ENCODE measurements around the gene SLC25A48.
A peak's percentile ranks its signal among the peaks of the same experiment; 100 is the strongest.

SLC25A48 gene

DNA sequence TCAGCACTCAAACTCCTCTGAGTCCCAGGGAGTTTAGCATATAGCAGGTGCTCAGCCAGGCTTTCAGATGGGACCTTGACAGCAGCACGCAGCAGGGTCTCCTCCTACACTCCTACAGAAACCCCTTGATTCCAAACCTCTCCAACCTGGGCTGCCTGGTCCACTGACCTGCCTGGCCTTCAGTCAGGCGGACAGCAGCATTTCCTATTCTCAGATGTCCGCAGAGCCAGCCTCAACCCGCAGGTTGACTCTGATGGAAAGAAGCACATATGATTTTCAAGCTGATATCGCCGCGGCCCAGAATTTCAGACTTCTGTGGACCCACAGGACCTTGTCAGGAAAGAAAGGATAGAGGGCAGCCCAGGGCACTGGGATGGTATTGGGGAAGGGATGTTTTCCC, 5.3 kb upstream of the SLC25A48 start:
- Histone ChIP-seq H3K4me1 (ENCODE audit: insufficient read depth, low read length, poor library complexity, severe bottlenecking) (no peaks in the 10 kb centered on the region), H3K4me3 (ENCODE audit: low read length, poor library complexity, severe bottlenecking) (no peak overlapping the region), H3K27me3 (ENCODE audit: insufficient read depth, low read length, poor library complexity, severe bottlenecking) (no peaks in the 10 kb centered on the region), H3F3A (ENCODE audit: low read depth) (no peaks in the 10 kb centered on the region), H3K9me2 (replicated peaks; ENCODE audit: low read depth, low read length) (no peaks in the 10 kb centered on the region), H4K20me1 (ENCODE audit: insufficient read depth, low read length, poor library complexity, severe bottlenecking) (no peaks in the 10 kb centered on the region), H2AFZ (ENCODE audit: low read length) (no peak overlapping the region), H3K36me3 (ENCODE audit: insufficient read depth, low read length) (no peaks in the 10 kb centered on the region), H3K4me2 (ENCODE audit: low read depth, low read length, poor library complexity, severe bottlenecking) (no peak overlapping the region), H3K9me3 (ENCODE audit: insufficient read depth, low read depth, low read length) (no peaks in the 10 kb centered on the region), H3K79me2 (ENCODE audit: insufficient read depth, low read length) (no peaks in the 10 kb centered on the region), H3K9ac (ENCODE audit: low read depth, low read length, poor library complexity, severe bottlenecking) (no peak overlapping the region)
- no peak for TF ChIP-seq EZH2phosphoT487 (IDR thresholded peaks at IDR 0.05; ENCODE audit: borderline replicate concordance)
- TF ChIP-seq, protein P1, sequence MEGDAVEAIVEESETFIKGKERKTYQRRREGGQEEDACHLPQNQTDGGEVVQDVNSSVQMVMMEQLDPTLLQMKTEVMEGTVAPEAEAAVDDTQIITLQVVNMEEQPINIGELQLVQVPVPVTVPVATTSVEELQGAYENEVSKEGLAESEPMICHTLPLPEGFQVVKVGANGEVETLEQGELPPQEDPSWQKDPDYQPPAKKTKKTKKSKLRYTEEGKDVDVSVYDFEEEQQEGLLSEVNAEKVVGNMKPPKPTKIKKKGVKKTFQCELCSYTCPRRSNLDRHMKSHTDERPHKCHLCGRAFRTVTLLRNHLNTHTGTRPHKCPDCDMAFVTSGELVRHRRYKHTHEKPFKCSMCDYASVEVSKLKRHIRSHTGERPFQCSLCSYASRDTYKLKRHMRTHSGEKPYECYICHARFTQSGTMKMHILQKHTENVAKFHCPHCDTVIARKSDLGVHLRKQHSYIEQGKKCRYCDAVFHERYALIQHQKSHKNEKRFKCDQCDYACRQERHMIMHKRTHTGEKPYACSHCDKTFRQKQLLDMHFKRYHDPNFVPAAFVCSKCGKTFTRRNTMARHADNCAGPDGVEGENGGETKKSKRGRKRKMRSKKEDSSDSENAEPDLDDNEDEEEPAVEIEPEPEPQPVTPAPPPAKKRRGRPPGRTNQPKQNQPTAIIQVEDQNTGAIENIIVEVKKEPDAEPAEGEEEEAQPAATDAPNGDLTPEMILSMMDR (conservative IDR thresholded peaks at IDR 0.05; ENCODE audit: low read length) = no peak

DNA sequence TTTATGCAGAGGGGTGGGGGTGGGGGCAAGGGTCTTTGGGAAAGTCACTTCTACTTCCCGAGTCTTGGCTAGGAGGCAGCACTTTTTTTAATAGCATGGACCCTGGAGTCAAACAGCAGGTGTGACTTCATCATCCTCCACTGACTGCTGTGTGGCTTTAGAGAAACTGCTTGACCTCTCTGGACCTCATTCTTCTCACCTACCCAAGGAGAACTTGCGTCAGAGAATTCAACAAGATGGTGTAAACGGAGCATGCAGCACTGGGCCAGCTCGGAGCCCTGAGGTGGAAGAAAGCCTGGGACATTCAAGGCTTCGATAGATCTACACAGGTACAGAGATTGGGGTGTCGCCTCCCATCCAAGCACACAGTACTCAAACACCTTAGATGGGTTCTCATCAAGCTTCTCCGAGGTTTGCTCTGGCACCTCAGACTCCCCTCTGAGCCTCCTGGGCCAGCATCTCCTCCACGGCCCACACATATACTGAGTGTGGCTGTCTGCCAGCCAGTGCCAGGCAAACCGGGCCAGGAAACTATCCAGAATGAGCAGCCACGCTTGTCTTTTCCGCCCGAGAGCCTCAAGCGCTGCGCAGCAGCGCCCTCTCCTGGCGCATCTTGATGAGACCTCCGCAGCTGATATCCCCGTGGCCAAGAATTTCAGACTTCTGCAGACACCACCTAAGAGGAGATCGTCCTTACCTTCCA, 4.6 kb upstream of the SLC25A48 start:
- no peak overlapping the region for H3K9ac ChIP-seq (ENCODE audit: low read depth, low read length, poor library complexity, severe bottlenecking)
- H2AFZ ChIP-seq (ENCODE audit: low read length) = peak overlapping the region; percentile 14
- H3K36me3 ChIP-seq (ENCODE audit: insufficient read depth, low read length) = no peaks in the 10 kb centered on the region
- no peaks in the 10 kb centered on the region for H4K20me1 ChIP-seq (ENCODE audit: insufficient read depth, low read length, poor library complexity, severe bottlenecking)
- no peaks in the 10 kb centered on the region for H3K9me2 ChIP-seq (replicated peaks; ENCODE audit: low read depth, low read length)
- H3K4me1 ChIP-seq (ENCODE audit: insufficient read depth, low read length, poor library complexity, severe bottlenecking) = no peaks in the 10 kb centered on the region
- TF ChIP-seq, protein P1 (conservative IDR thresholded peaks at IDR 0.05; ENCODE audit: low read length) = peak; percentile 91
- TF ChIP-seq EZH2phosphoT487 (IDR thresholded peaks at IDR 0.05; ENCODE audit: borderline replicate concordance) = no peak
- no peaks in the 10 kb centered on the region for H3F3A ChIP-seq (ENCODE audit: low read depth)
- H3K9me3 ChIP-seq (ENCODE audit: insufficient read depth, low read depth, low read length) = no peaks in the 10 kb centered on the region
- H3K4me2 ChIP-seq (ENCODE audit: low read depth, low read length, poor library complexity, severe bottlenecking) = no peak overlapping the region
- H3K27me3 ChIP-seq (ENCODE audit: insufficient read depth, low read length, poor library complexity, severe bottlenecking) = no peaks in the 10 kb centered on the region
- no peaks in the 10 kb centered on the region for H3K79me2 ChIP-seq (ENCODE audit: insufficient read depth, low read length)
- no peak overlapping the region for H3K4me3 ChIP-seq (ENCODE audit: low read length, poor library complexity, severe bottlenecking)

DNA sequence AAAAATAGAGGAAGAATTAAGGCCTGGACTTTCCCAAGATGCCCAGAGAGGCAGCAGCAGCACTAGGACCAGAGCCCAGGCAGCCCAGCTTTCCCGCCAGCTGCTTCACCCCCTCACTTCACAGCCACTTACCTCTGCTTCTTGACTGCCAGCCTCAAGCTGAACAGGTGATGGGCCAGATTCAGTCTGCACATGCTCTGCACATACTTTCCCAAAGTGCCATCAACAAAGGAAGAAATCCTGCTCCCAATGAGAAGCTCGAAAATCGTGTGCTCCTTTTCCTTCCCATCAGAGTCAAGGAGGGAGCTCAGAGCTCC, 4.1 kb upstream of the SLC25A48 start:
- H3K9ac ChIP-seq (ENCODE audit: low read depth, low read length, poor library complexity, severe bottlenecking) = no peak overlapping the region
- H3K9me2 ChIP-seq (replicated peaks; ENCODE audit: low read depth, low read length) = no peaks in the 10 kb centered on the region
- H3K79me2 ChIP-seq (ENCODE audit: insufficient read depth, low read length) = no peaks in the 10 kb centered on the region
- no peaks in the 10 kb centered on the region for H3K4me1 ChIP-seq (ENCODE audit: insufficient read depth, low read length, poor library complexity, severe bottlenecking)
- no peak overlapping the region for H3K4me3 ChIP-seq (ENCODE audit: low read length, poor library complexity, severe bottlenecking)
- no peaks in the 10 kb centered on the region for H3F3A ChIP-seq (ENCODE audit: low read depth)
- H2AFZ ChIP-seq (ENCODE audit: low read length) = peak overlapping the region; percentile 14
- TF ChIP-seq, protein P1 (conservative IDR thresholded peaks at IDR 0.05; ENCODE audit: low read length) = peak; percentile 24; the same call in 1 of the 2 replicates
- TF ChIP-seq EZH2phosphoT487 (IDR thresholded peaks at IDR 0.05; ENCODE audit: borderline replicate concordance) = no peak
- H3K27me3 ChIP-seq (ENCODE audit: insufficient read depth, low read length, poor library complexity, severe bottlenecking) = no peaks in the 10 kb centered on the region
- no peaks in the 10 kb centered on the region for H4K20me1 ChIP-seq (ENCODE audit: insufficient read depth, low read length, poor library complexity, severe bottlenecking)
- H3K4me2 ChIP-seq (ENCODE audit: low read depth, low read length, poor library complexity, severe bottlenecking) = no peak overlapping the region
- H3K36me3 ChIP-seq (ENCODE audit: insufficient read depth, low read length) = no peaks in the 10 kb centered on the region
- H3K9me3 ChIP-seq (ENCODE audit: insufficient read depth, low read depth, low read length) = no peaks in the 10 kb centered on the region
